Inferior parietal cortex (tissue), 1 donor: Measurements from ENCODE around the gene CD4.
"Not testable (repeated sequence)": the region's sequence is repeated elsewhere in the genome, so short reads cannot be mapped to it uniquely, and the experiment has no call there.

ENCODE experiments used
- DNase-seq: peaks from one replicate; pipeline ENCODE4 v3.0.0-alpha.2; 2016; ENCODE audit errors: extremely low spot score

CD4 gene

GRCh38 chr12:6788972-6789924 lies at the start of gene CD4:
CD4 (plus strand) TSS chr12:6789528; CDS start chr12:6800139, 10,611 bp downstream.
- no peak for DNase-seq

DNA sequence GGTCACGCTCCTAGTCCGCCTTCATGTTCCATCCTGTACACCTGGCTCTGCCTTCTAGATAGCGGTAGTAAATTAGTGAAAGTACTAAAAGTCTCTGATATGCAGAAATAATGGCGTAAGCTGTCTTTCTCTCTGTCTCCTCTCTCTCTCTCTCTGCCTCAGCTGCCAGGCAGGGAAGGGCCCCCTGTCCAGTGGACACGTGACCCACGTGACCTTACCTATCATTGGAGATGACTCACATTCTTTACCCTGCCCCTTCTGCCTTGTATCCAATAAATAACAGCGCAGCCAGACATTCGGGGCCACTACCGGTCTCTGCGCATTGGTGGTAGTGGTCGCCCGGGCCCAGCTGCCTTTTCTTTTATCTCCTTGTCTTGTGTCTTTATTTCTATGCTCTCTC lies 47.2 kb upstream of the CD4 start:
- not testable (repeated sequence) for DNase-seq

GRCh38 chr12:6742834-6743233 lies 46.5 kb upstream of the CD4 start:
- DNase-seq: no peak

DNA sequence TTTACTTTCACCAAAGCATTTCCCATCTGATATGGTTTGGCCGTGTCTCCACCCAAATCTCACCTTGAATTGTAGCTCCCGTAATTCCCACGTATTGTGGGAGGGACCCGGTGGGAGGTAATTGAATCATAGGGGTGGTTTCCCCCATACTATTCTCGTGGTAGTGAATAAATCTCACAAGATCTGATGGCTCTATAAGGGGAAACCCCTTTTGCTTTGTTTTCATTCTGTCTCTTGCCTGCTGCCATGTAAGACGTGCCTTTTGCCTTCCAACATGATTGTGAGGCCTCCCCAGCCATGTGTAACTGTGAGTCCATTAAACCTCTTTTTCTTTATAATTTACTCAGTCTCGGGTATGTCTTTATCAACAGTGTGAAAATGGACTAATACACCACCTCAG lies 46.0 kb upstream of the CD4 start:
- not testable (repeated sequence) for DNase-seq

DNA sequence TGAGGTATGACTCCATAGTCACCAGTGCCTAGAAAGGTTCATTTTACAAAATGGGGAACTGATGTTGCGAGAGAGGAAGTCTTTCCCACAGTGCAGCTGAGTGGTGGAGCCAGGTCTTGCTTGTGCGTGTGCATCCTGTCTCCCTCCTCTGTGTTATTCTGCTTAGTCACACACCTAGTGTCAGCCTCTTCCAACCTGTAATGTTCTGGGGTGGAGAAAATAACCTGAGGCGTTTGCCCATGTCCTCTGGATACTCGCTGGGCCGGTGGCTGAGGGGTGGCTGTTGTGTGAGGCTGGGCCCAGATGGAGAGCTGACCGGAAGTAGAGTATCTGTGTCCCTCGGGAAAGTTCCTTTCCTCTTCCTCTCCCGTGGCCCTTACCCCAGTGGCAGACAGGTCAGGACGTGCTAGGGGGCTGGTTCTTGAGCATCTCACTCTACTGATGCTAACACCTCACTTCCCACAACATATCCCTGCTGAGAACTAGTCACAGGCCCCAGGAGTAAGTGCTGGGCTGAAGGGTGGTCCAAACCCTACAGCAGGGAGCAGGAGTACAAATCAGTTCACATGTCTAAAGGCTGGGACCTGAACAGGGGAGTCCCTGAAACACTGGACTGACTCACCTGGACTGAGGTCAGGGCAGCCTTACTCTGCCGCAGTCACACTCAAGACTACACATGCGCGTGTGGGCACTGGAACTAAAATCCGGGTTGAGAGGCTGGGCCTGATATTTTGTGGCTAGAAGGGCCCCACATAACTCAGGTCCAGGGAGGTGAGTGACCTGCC lies 43.4 kb upstream of the CD4 start:
- DNase-seq: no peak

GRCh38 chr12:6747216-6747615 lies 42.1 kb upstream of the CD4 start:
- no peak for DNase-seq

GRCh38 chr12:6748761-6749160 lies 40.6 kb upstream of the CD4 start:
- no peak for DNase-seq

GRCh38 chr12:6750506-6750905 lies 38.8 kb upstream of the CD4 start:
- no peak for DNase-seq

GRCh38 chr12:6751767-6752166 lies 37.6 kb upstream of the CD4 start:
- DNase-seq: no peak

GRCh38 chr12:6752167-6752920 lies 37.0 kb upstream of the CD4 start:
- DNase-seq: no peak

DNA sequence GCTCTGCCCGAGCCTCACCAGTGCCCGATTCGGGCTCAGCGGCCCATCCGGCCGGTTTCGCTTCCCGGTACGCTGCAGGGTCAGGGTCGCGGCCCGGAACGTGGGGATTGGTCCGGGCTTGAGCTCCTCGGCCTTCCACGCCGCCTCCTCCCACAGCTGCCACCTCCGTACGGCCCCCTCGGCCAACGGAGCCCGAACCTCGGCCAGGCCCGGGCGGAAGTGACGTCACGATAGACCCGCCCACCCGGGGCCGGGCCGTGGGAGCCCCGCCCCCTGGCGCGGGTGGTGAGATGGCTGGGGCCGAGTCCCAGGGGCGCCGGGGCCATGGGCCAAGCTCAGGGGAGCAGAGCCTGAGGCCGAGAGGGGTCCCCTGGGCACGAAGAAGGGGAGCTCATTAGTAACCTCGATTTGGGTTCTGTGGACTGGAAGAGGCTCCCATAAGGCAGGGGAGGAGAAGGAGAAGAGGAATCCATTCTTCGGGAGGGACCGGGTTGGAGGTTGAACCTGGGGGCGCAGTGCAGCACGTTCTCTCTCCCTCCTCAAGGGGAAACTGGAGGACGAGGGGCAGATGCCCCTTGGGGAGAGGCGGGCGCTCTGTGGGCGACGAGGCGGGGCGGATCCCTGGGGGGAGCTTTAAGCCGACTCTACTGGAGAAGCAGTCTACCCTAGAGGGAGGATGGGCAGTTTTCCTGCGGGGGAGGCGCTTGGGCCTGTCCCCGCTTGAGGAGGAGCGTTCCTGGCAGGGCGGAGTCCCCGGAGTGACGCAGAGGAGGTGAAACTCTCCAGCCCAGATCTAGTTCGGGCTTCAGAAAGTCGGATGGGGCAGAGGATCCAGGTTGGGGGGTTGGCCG lies 36.2 kb upstream of the CD4 start, which contains the start of gene MLF2:
Gene MLF2, minus strand, starts transcription at position 221 of the 851 bp plus-strand sequence. CDS start 807 bp downstream, outside the sequence.
- peak; percentile 96 for DNase-seq

GRCh38 chr12:6753772-6754356 lies 35.5 kb upstream of the CD4 start:
- DNase-seq: no peak

GRCh38 chr12:6754411-6754810 lies 34.9 kb upstream of the CD4 start:
- DNase-seq: no peak

GRCh38 chr12:6757028-6757690 lies 32.2 kb upstream of the CD4 start:
- DNase-seq: no peak

DNA sequence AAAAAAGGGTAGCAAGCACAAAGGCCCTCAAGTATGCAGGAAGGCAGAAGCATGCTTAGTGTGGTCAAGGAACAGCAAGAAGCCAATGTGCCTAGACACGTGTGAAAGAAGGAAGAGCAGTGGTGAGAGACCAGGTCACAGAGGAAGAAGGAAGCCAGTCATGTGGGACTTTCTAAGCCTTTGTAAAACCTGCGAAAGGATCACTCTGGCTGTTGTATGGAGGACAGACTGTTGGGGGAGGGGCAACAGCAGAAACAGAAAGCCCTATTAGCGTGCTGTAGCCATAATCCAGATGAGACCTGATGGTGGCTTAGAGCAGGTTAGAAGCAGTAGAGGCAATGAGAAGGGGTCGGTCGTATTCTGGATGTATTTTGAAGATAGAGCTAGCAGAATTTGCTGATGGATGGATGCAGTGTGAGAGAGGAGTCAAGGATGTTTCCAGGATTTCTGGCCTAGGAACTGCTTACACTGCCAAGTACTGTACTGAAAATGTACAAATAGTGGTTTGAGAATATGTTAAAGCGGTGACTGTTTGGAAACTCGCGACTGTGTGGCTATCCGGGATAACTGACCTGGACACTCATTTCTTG lies 30.7 kb upstream of the CD4 start:
- no peak for DNase-seq

DNA sequence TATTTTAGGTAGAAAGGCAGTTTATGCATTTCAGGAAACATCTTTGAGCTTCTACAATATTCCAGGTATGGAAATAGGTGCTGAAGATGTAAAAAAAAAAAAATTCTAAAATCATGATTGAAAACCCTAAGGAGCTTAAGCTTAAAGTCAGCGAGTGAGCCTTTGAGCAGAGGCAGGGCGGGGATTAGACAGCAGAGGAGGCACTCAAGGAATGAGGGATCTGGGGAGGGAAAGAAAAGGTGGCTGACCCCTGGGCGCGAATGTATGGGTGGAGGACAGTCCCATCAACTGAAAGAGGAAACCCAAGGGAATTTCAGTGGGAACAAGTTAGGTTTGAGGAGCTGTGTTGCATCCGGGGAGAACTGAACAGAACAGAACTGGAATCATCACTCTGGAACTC lies 29.6 kb upstream of the CD4 start:
- no peak for DNase-seq

DNA sequence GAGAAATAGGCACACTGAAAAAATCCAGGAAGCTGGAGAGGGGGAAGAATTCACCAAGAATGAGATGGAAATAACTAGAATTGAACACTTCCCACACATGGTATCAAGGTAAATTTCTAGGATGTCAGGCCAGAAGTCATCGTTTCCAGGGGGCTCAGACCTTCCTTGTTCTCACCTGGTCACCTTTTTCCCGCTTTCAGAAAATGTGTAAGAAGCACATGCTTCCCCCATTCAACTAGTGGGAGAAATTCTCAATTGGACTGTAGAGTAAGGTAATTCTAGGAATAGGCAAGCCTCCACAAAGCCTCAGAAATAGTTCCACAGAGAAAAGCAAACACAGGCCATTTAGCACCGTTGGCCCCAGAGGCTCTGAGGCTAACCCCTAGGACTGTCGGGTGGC lies 25.9 kb upstream of the CD4 start:
- DNase-seq: no peak

DNA sequence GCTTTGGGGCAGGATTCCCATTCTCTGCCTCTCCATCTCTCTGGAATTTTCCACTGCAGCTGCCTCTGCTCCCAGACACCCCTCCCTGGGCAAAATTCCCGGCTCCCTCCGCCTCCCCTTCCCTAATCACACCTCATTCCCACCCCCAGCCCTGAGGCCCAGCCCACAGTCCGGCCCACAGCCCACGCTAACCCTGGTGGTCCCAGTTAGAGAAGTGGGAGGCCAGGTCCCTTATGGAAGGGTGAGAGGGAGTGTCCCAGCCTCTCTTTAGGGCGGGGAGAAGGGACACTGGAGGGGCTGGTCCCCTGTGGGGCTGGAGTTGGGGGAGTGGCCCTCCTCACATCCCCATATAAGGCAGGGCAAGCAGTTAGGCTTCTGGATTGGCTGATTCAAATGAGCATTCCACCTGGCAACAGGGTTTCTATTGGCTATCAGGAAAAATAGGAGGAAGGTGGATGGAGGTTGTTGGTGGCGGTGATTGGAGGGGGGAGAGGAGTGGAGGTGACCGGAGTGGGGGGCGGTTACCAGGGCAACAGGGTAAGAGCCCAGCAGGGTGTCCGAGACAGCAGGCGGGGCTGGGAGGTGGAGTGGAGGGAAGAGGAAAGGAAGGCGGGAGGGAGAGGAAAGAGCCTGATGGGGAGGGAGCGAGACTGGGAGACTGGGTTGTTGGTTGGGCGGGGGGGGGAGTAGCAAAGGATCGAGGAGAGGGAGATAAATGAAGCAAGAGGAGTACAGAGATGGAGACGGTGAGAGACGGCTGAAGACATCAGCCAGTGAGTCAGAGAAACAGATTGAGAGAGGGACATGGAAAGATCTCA lies 25.1 kb upstream of the CD4 start:
- DNase-seq: peak; percentile 91
